Colonic mucosa (tissue), 4 donors: Measurements from ENCODE around the gene PLCB1. TPM values are rescaled to one million over a fixed set of nuclear protein-coding genes. Genes with fewer than 3 reads are reported as not detected.
A peak's percentile ranks its signal among the peaks of the same experiment; 100 is the strongest.

Source experiments
- DNase-seq: peaks from one replicate; pipeline ENCODE4 v3.0.0-alpha.2; 2020
- H3K27ac ChIP-seq: fragments of 200-600 bp; one replicate; pipeline ENCODE4 v1.8.0; 2021
- H3K27me3 ChIP-seq: fragments of 200-600 bp; one replicate; pipeline ENCODE4 v1.8.0; 2021
- H3K36me3 ChIP-seq: fragments of 200-600 bp; one replicate; pipeline ENCODE4 v1.8.0; 2021
- H3K4me1 ChIP-seq: fragments of 200-600 bp; one replicate; pipeline ENCODE4 v1.8.0; 2021; ENCODE audit warnings: mild to moderate bottlenecking
- H3K4me3 ChIP-seq: fragments of 200-600 bp; one replicate; pipeline ENCODE4 v1.8.0; 2021
- H3K9ac ChIP-seq, 2 donors: one replicate each; pipeline ENCODE4 v1.7.0; 2013; ENCODE audit warnings: control low read depth in 2 of 2, low read depth in 2 of 2, low read length in 2 of 2
- H3K9me3 ChIP-seq: fragments of 200-600 bp; one replicate; pipeline ENCODE4 v1.8.0; 2021
- intact Hi-C: fragments of 100-400 bp; cut with DNase I; formaldehyde crosslinking; loops from one replicate; pipeline ENCODE4 v1.14.1; 2022
- total RNA-seq, 2 donors: library from RNA; stranded (reverse); fragmentation: NEBNext Ultra II Directional in 1 of 2; extraction: Animal tissue kit (Norgen Biotek cat#: 25700) in 1 of 2; gene quantifications; one replicate each; pipeline ENCODE4 v1.2.1, GENCODE V29; 2021
- TF ChIP-seq, protein P1 (sequence below): fragments of 200-600 bp; IDR thresholded peaks from one replicate; pipeline ENCODE4 v1.8.0; 2022; ENCODE audit warnings: antibody characterized with exemption, mild to moderate bottlenecking
- donor health status: healthy.
- donor health status: DM: no; HTN: no; CAD: no.
- donor health status: DM: no; HTN: no; CAD: no.

Gene PLCB1
- total RNA-seq, 2 donors from 2014 or later, result 8.3 to 9.6 TPM

DNA sequence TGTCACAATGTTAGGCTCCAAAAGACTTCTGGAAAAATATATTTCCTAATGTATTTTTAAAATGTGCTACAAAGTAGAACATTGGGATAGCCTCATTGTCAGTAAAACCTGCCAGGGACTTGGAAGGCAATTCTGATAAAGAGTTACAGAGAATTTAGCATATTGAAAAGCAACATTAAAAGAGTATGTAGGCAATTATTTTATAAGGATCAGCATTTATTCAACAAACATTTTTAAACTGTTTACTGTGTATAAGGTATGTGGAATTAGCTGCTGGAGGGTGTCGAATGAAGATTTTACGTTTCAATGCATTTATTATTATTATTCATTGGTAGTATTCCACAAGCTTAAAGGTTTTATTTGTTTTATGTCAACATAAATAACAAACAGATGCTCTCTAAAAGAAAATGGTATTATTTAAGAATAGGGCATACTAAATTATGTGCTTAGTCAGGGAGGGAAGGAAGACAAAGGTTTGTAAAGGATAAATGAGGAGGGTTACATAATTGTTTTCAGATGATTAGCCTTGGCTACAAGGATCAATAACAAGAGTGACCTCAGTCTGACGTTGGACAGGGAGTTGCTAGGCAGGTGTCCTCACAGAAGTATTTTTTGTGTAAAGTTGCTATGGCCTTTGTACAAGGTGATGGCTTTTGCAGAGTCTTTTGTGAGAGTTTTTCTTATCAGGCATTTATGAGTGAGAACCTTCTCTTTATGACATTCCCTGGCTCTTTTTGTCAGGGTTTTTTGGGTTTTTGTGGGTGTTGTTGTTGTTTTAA is 623.5 kb downstream of the PLCB1 start:
- Histone ChIP-seq H3K27me3 (no peaks in the 10 kb centered on the region), H3K9me3 (no peaks in the 10 kb centered on the region), H3K4me1 (no peaks in the 10 kb centered on the region), H3K27ac (no peak overlapping the region), H3K9ac (no peak overlapping the region), H3K4me3 (no peak overlapping the region), H3K36me3 (no peaks in the 10 kb centered on the region)
- no peak for DNase-seq
- TF ChIP-seq, protein P1, sequence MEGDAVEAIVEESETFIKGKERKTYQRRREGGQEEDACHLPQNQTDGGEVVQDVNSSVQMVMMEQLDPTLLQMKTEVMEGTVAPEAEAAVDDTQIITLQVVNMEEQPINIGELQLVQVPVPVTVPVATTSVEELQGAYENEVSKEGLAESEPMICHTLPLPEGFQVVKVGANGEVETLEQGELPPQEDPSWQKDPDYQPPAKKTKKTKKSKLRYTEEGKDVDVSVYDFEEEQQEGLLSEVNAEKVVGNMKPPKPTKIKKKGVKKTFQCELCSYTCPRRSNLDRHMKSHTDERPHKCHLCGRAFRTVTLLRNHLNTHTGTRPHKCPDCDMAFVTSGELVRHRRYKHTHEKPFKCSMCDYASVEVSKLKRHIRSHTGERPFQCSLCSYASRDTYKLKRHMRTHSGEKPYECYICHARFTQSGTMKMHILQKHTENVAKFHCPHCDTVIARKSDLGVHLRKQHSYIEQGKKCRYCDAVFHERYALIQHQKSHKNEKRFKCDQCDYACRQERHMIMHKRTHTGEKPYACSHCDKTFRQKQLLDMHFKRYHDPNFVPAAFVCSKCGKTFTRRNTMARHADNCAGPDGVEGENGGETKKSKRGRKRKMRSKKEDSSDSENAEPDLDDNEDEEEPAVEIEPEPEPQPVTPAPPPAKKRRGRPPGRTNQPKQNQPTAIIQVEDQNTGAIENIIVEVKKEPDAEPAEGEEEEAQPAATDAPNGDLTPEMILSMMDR, result no peak
- intact Hi-C loops, result loop anchor here (5.0 to 10.0 kb wide), 2 partner anchors 99 to 602 kb away; no protein-coding TSS in a partner anchor

DNA sequence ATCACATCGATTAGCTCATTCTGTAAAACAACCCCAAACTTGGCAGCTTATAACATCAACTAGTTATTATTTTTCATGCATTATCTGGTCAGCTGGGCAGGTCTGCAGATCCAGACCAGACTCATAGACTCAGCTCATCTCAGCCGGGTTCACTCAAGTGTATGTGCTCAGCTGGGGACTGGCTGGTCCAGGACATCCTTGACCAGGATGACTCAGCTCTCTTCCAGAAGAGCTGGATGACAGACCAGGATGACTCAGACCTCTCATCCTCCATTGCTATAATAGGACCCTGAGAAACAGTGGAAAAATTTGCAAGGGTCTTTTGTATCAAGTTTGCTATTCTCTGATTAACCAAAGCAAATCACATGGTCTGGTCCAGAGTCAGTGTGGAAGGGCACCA is 624.3 kb downstream of the PLCB1 start:
- Histone ChIP-seq H3K4me1 (no peaks in the 10 kb centered on the region), H3K9ac (no peak overlapping the region), H3K4me3 (no peak overlapping the region), H3K9me3 (no peaks in the 10 kb centered on the region), H3K27me3 (no peaks in the 10 kb centered on the region), H3K27ac (no peak overlapping the region), H3K36me3 (no peaks in the 10 kb centered on the region)
- DNase-seq, result no peak
- TF ChIP-seq, protein P1, result no peak
- intact Hi-C loops, result loop anchor here (5.0 to 10.0 kb wide), 2 partner anchors 98 to 601 kb away; no protein-coding TSS in a partner anchor

DNA sequence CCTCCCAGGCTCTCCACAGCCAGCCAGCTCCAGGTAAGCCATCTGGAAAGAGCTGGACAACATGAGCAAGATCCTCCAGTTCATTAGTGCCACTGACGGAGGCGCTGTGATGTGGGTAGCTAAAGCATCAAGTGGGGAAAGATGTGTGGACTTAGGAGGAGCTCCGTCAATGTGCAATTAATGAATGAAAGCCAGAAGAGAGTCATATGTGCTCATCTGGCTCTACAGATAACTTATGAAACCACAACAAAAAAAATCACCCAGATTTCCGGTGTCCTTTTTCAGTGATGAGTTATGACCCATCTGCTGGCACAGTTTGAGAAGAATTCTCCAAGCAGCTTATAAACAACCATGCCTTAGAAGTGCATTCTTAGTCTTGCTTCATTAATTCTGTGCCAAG is 625.1 kb downstream of the PLCB1 start:
- H3K27ac ChIP-seq, result no peak overlapping the region
- intact Hi-C loops, result loop anchor here (5.0 to 10.0 kb wide), 2 partner anchors 98 to 600 kb away; no protein-coding TSS in a partner anchor
- no peak overlapping the region for H3K9ac ChIP-seq
- TF ChIP-seq, protein P1, result no peak
- no peaks in the 10 kb centered on the region for H3K36me3 ChIP-seq
- no peaks in the 10 kb centered on the region for H3K4me1 ChIP-seq
- DNase-seq, result no peak
- H3K9me3 ChIP-seq, result no peaks in the 10 kb centered on the region
- no peak overlapping the region for H3K4me3 ChIP-seq
- H3K27me3 ChIP-seq, result no peaks in the 10 kb centered on the region

DNA sequence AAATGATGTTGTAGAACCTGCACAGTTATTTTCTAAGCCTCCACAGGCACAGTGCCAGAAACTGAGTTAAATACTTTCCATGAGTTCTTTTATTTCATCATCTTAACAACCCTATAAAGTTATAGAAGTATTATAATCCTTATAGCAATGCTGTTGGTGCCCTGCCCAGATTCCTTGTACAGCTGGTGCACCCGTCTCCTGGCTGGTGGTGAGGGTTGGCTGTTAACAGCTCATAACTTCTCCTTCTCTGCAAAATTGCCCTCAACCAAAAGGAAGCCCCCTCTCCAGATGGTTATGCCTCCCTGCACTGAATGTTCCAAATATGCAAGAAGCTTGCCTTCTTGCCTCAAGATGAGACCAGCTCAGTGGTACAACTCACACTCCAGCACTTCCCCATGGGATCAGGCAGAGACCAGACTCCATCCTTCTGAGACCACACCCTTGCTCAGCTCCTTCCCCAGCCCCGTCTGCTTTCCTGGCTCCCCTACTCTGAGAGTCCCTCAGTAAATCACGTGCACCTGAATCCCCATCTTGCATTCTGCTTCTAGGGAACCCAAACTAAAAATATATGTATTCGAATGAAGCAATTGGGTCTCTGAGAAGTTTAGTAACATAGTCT is 632.4 kb downstream of the PLCB1 start:
- Histone ChIP-seq H3K27ac (peak overlapping the region; percentile 17), H3K4me1 (no peaks in the 10 kb centered on the region), H3K9ac (peak overlapping the region in 1 of 2 donors; percentile 32), H3K27me3 (no peaks in the 10 kb centered on the region), H3K4me3 (no peak overlapping the region), H3K36me3 (no peaks in the 10 kb centered on the region), H3K9me3 (no peaks in the 10 kb centered on the region)
- intact Hi-C loops, result no loop called here
- peak; percentile 84 for DNase-seq
- TF ChIP-seq, protein P1, result no peak

DNA sequence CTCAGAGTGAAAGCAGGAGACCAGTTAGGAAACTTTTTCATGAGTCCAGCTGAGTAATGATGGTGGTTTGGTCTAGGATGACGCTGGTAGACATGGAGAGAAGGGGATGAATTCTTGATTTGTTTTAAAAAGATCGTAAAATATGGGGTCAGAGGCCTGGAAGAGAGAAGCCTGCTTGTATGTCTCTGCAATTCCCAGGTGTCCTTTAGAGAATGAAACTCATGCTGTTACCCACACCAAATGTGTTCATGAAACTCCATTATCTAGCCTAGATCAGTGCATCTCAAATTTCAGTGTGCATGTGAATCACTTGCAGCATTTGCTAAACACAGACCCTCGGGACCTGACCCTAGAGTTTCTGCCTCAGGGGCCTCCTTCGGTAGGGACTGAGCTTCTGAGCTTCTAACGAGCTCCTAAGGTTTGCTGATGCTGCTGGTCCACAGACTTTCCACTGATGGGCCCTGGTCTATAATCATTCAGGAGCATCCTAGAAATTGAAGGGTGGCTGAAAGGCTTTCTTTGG is 634.9 kb downstream of the PLCB1 start:
- no peak overlapping the region for H3K4me3 ChIP-seq
- H3K9ac ChIP-seq, result no peak overlapping the region
- no peaks in the 10 kb centered on the region for H3K9me3 ChIP-seq
- no peaks in the 10 kb centered on the region for H3K27me3 ChIP-seq
- no peaks in the 10 kb centered on the region for H3K36me3 ChIP-seq
- intact Hi-C loops, result no loop called here
- H3K4me1 ChIP-seq, result no peaks in the 10 kb centered on the region
- no peak overlapping the region for H3K27ac ChIP-seq
- DNase-seq, result no peak
- TF ChIP-seq, protein P1, result no peak
